Nucleus accumbens (tissue), 56 donors: ENCODE data around the gene DPT.

Source experiments
- DNase-seq, 56 donors: peaks; one replicate each; lab custom pipeline; 2025; lab: John Stamatoyannopoulos, UW

DPT gene

GRCh38 chr1:168708698-168709404 lies 20.2 kb downstream of the DPT start:
- no peak for DNase-seq

- no peak for DNase-seq
These were observed 22.5 kb downstream of the DPT start for GRCh38 chr1:168706391-168706992.

- no peak for DNase-seq
These were observed 28.3 kb downstream of the DPT start for GRCh38 chr1:168700575-168701268.

- no peak for DNase-seq
These were observed 30.6 kb downstream of the DPT start for GRCh38 chr1:168698453-168698852.

- DNase-seq: no peak
These were observed 31.5 kb downstream of the DPT start for GRCh38 chr1:168697356-168698126.

GRCh38 chr1:168696125-168696760 lies 32.8 kb downstream of the DPT start:
- DNase-seq: no peak

- no peak for DNase-seq
These were observed 35.2 kb downstream of the DPT start for GRCh38 chr1:168693872-168694238.

- no peak for DNase-seq
These were observed 35.7 kb downstream of the DPT start for GRCh38 chr1:168693197-168693871.

- DNase-seq: no peak
These were observed 36.5 kb downstream of the DPT start for GRCh38 chr1:168692472-168692871.

- no peak for DNase-seq
These were observed 37.5 kb downstream of the DPT start for GRCh38 chr1:168691541-168691940.

GRCh38 chr1:168689726-168690602 lies 39.0 kb downstream of the DPT start:
- DNase-seq: no peak

- DNase-seq: no peak
These were observed 39.7 kb downstream of the DPT start for GRCh38 chr1:168689327-168689657.

GRCh38 chr1:168688644-168689326 lies 40.2 kb downstream of the DPT start:
- peak in 2 of 56 donors; percentile 6 to 7 for DNase-seq

GRCh38 chr1:168687816-168688215 lies 41.2 kb downstream of the DPT start:
- no peak for DNase-seq

- no peak for DNase-seq
These were observed 42.3 kb downstream of the DPT start for GRCh38 chr1:168686666-168687065.

- DNase-seq: no peak
These were observed 45.1 kb downstream of the DPT start for GRCh38 chr1:168683871-168684270.

- no peak for DNase-seq
These were observed 52.1 kb downstream of the DPT start for GRCh38 chr1:168676861-168677260.

- peak in 12 of 56 donors; percentile 1 to 31 (median 16) for DNase-seq
These were observed 52.8 kb downstream of the DPT start for GRCh38 chr1:168676029-168676812.
